OCI-LY7 (cell line): ENCODE measurements around the gene BARX1. TPM values are rescaled to one million over a fixed set of nuclear protein-coding genes. Genes with fewer than 3 reads are reported as not detected.

Source experiments
- BruUV-seq: library from RNA; stranded (reverse); fragments of 400-500 nt; replicated peaks from 2 replicates; lab custom pipeline; 2021; lab: Mats Ljungman, UMichigan
- CTCF ChIA-PET: fragments of 300-600 bp; sonication (Branson Sonifier 250); formaldehyde crosslinking; loops from one replicate; lab custom pipeline; 2022; ENCODE audit warnings: antibody characterized with exemption; ENCODE audit not compliant: unreplicated experiment; lab: Charles Lee
- POLR2A ChIA-PET: fragments of 300-600 bp; sonication (Branson Sonifier 250); formaldehyde crosslinking; loops from one replicate; lab custom pipeline; 2022; ENCODE audit warnings: antibody characterized with exemption; lab: Charles Lee
- DNase-seq: peaks from one replicate; pipeline ENCODE4 v3.0.0-alpha.2; 2015; ENCODE audit warnings: low spot score
- H2AFZ ChIP-seq: fragments of 200-600 bp; sonication (generic), shearing (Covaris generic); 2 replicates; pipeline ENCODE4 v1.6.1; 2014; ENCODE audit warnings: mild to moderate bottlenecking, antibody characterized with exemption, low read length, moderate library complexity
- H3K27ac ChIP-seq: fragments of 200-600 bp; sonication (generic); 2 replicates; pipeline ENCODE4 v1.5.1; 2014; ENCODE audit warnings: mixed run types, low read depth, mild to moderate bottlenecking, moderate library complexity, low read length, inconsistent platforms; ENCODE audit not compliant: poor library complexity, severe bottlenecking
- H3K36me3 ChIP-seq: fragments of 200-600 bp; sonication (generic); 2 replicates; pipeline ENCODE4 v1.6.1; 2014; ENCODE audit warnings: mild to moderate bottlenecking, antibody characterized with exemption, low read length, moderate library complexity, mixed read lengths; ENCODE audit not compliant: insufficient read depth
- H3K4me1 ChIP-seq: fragments of 200-600 bp; sonication (generic); 2 replicates; pipeline ENCODE4 v1.5.1; 2014; ENCODE audit warnings: mild to moderate bottlenecking, low read length; ENCODE audit not compliant: insufficient read depth, poor library complexity, severe bottlenecking
- H3K4me2 ChIP-seq: fragments of 200-600 bp; sonication (generic); 2 replicates; pipeline ENCODE4 v1.6.1; 2014; ENCODE audit warnings: mild to moderate bottlenecking, low read length
- H3K4me3 ChIP-seq: fragments of 200-600 bp; sonication (generic); 2 replicates; pipeline ENCODE4 v1.5.1; 2014; ENCODE audit warnings: mild to moderate bottlenecking, low read depth, low read length; ENCODE audit not compliant: poor library complexity, severe bottlenecking
- H3K79me2 ChIP-seq: fragments of 200-600 bp; sonication (generic); 2 replicates; pipeline ENCODE4 v1.6.1; 2016; ENCODE audit warnings: low read depth, mild to moderate bottlenecking, low read length, moderate library complexity, mixed read lengths; ENCODE audit not compliant: insufficient read depth
- H3K9me2 ChIP-seq: fragments of 200-600 bp; sonication (generic); 2 replicates; pipeline ENCODE4 v1.6.1; 2016; ENCODE audit warnings: mild to moderate bottlenecking, low read length, mixed read lengths; ENCODE audit not compliant: insufficient read depth
- H3K9me3 ChIP-seq: fragments of 200-600 bp; sonication (generic); 2 replicates; pipeline ENCODE4 v1.6.1; 2014; ENCODE audit warnings: mild to moderate bottlenecking, mixed run types, low read length, mixed read lengths
- H4K20me1 ChIP-seq: fragments of 200-600 bp; sonication (generic); 2 replicates; pipeline ENCODE4 v1.6.1; 2014; ENCODE audit warnings: mild to moderate bottlenecking, antibody characterized with exemption, low read length, moderate library complexity, mixed read lengths; ENCODE audit not compliant: insufficient read depth
- CTCF ChIP-seq: fragments of 200-600 bp; sonication (generic); conservative IDR thresholded peaks from 2 replicates; pipeline ENCODE4 v1.5.1; 2014; ENCODE audit warnings: mild to moderate bottlenecking, antibody characterized with exemption, low read length, moderate library complexity, mixed read lengths
- EZH2phosphoT487 ChIP-seq: fragments of 200-600 bp; sonication (generic); IDR thresholded peaks from 2 replicates; pipeline ENCODE4 v1.6.1; 2018; ENCODE audit warnings: low read depth, borderline replicate concordance, mild to moderate bottlenecking, mixed run types, antibody characterized with exemption, low read length, moderate library complexity, mixed read lengths
- intact Hi-C: fragments of 100-400 bp; cut with micrococcal nuclease; formaldehyde crosslinking; loops from one replicate; pipeline ENCODE4 v1.10.0; 2022; ENCODE audit not compliant: unreplicated experiment
- total RNA-seq, 2 experiments: library from RNA; depleted of rRNA in 1 of 2; stranded (reverse); fragments of >200 nt in 1 of 2; shearing (Covaris generic) in 1 of 2; gene quantifications; 2 replicates each; pipeline ENCODE4 v1.2.3, GENCODE V29; 2014 to 2022

BARX1 gene
- total RNA-seq, 2 experiments from 2014 or later, result not detected

- Histone ChIP-seq H3K4me3 (no peak overlapping the region), H3K9me2 (no peaks in the 10 kb centered on the region), H3K4me1 (no peaks in the 10 kb centered on the region), H3K36me3 (no peaks in the 10 kb centered on the region), H4K20me1 (no peaks in the 10 kb centered on the region), H3K27ac (no peak overlapping the region), H3K79me2 (no peaks in the 10 kb centered on the region), H3K9me3 (no peaks in the 10 kb centered on the region), H2AFZ (no peak overlapping the region), H3K4me2 (no peak overlapping the region)
- POLR2A ChIA-PET, result no interaction called here
- no peak for DNase-seq
- intact Hi-C loops, result no loop called here
- TF ChIP-seq EZH2phosphoT487 (no peak), CTCF (no peak)
- BruUV-seq, result no TSS peak
- CTCF ChIA-PET, result no interaction called here
These were observed 4.2 kb downstream of the BARX1 start for GRCh38 chr9:93950619-93951601.

- H3K36me3 ChIP-seq, result no peaks in the 10 kb centered on the region
- H4K20me1 ChIP-seq, result no peaks in the 10 kb centered on the region
- H3K27ac ChIP-seq, result no peak overlapping the region
- H3K9me2 ChIP-seq, result no peaks in the 10 kb centered on the region
- no peak overlapping the region for H3K4me2 ChIP-seq
- H3K79me2 ChIP-seq, result no peaks in the 10 kb centered on the region
- no peaks in the 10 kb centered on the region for H3K4me1 ChIP-seq
- no peaks in the 10 kb centered on the region for H3K9me3 ChIP-seq
- ChIA-PET POLR2A (no interaction called here), CTCF (no interaction called here)
- DNase-seq, result no peak
- TF ChIP-seq EZH2phosphoT487 (no peak), CTCF (no peak)
- no TSS peak for BruUV-seq
- intact Hi-C loops, result no loop called here
- H2AFZ ChIP-seq, result no peak overlapping the region
- no peak overlapping the region for H3K4me3 ChIP-seq
These were observed 5.3 kb downstream of the BARX1 start for GRCh38 chr9:93949694-93950449.
